CD8-positive, alpha-beta memory T cell (primary cell): Measurements from ENCODE around the gene PACS2. TPM values are rescaled to one million over a fixed set of nuclear protein-coding genes. Genes with fewer than 3 reads are reported as not detected.

ENCODE experiments used
- CTCF ChIA-PET: fragments of 350-600 bp; sonication (Branson Sonifier 250); formaldehyde crosslinking; loops from one replicate; lab custom pipeline; 2021; ENCODE audit warnings: antibody characterized with exemption; lab: Charles Lee
- POLR2A ChIA-PET: fragments of 350-600 bp; sonication (Branson Sonifier 250); formaldehyde crosslinking; loops from one replicate; lab custom pipeline; 2021; ENCODE audit warnings: antibody characterized with exemption; lab: Charles Lee
- DNase-seq, 5 donors: peaks; one replicate each; pipeline versions ENCODE4 v3.0.0 to v3.0.0-alpha.2; 2020 to 2022; ENCODE audit warnings: mixed read lengths in 1 of 5
- H3K27ac ChIP-seq: one replicate; pipeline ENCODE4 v1.7.0; 2013; ENCODE audit warnings: low read depth, mild to moderate bottlenecking, low read length, moderate library complexity
- H3K27me3 ChIP-seq: 2 replicates; pipeline ENCODE4 v1.7.0; 2013; ENCODE audit warnings: low read length, mild to moderate bottlenecking; ENCODE audit not compliant: insufficient read depth, poor library complexity, severe bottlenecking
- H3K36me3 ChIP-seq: 2 replicates; pipeline ENCODE4 v1.7.0; 2013; ENCODE audit warnings: mild to moderate bottlenecking, low read length, moderate library complexity; ENCODE audit not compliant: insufficient read depth
- H3K4me1 ChIP-seq: 2 replicates; pipeline ENCODE4 v1.7.0; 2013; ENCODE audit warnings: mild to moderate bottlenecking, low read length, moderate library complexity; ENCODE audit not compliant: insufficient read depth
- H3K4me3 ChIP-seq: 2 replicates; pipeline ENCODE4 v1.7.0; 2013; ENCODE audit warnings: mild to moderate bottlenecking, low read length
- H3K9me3 ChIP-seq: 2 replicates; pipeline ENCODE4 v1.7.0; 2013; ENCODE audit warnings: mild to moderate bottlenecking, low read length
- H3K27ac Mint-ChIP-seq, 8 donors: one replicate each; pipeline ENCODE4 v1.8.0; 2020 to 2021; ENCODE audit warnings: mixed read lengths in 8 of 8, mild to moderate bottlenecking in 6 of 8, inconsistent platforms in 3 of 8, moderate library complexity in 3 of 8
- H3K27me3 Mint-ChIP-seq, 2 donors: one replicate each; pipeline ENCODE4 v1.8.0; 2020 to 2021; ENCODE audit warnings: mixed read lengths in 2 of 2, mild to moderate bottlenecking in 1 of 2, moderate library complexity in 1 of 2
- H3K36me3 Mint-ChIP-seq, 3 donors: one replicate each; pipeline ENCODE4 v1.8.0; 2020 to 2021; ENCODE audit warnings: mixed read lengths in 3 of 3, inconsistent platforms in 1 of 3, mild to moderate bottlenecking in 1 of 3
- H3K4me1 Mint-ChIP-seq, 3 donors: one replicate each; pipeline ENCODE4 v1.8.0; 2020 to 2021; ENCODE audit warnings: mixed read lengths in 3 of 3, inconsistent platforms in 1 of 3, mild to moderate bottlenecking in 1 of 3
- H3K4me3 Mint-ChIP-seq, 7 donors: one replicate each; pipeline ENCODE4 v1.8.0; 2020 to 2021; ENCODE audit warnings: mixed read lengths in 7 of 7, mild to moderate bottlenecking in 6 of 7, moderate library complexity in 4 of 7, inconsistent platforms in 2 of 7
- H3K9me3 Mint-ChIP-seq, 5 donors: one replicate each; pipeline ENCODE4 v1.8.0; 2020 to 2022; ENCODE audit warnings: mixed read lengths in 5 of 5, mild to moderate bottlenecking in 3 of 5, moderate library complexity in 2 of 5, inconsistent platforms in 1 of 5
- polyA plus RNA-seq: library from polyadenylated mRNA; unstranded; fragments of 300-500 nt; fragmentation: Illumina TruSeq; gene quantifications from one replicate; pipeline ENCODE4 v1.2.3, GENCODE V29; 2021
- total RNA-seq, 2 experiments: library from RNA; stranded (reverse); gene quantifications; one replicate each; pipeline ENCODE4 v1.2.3, GENCODE V29; 2021

Gene PACS2
- total and polyA plus RNA-seq, 3 experiments from 2014 or later = 6.5 to 32.9 (median 31.0) TPM

GRCh38 chr14:105439179-105439578, 124.6 kb downstream of the PACS2 start:
- no peak overlapping the region for H3K27ac Mint-ChIP-seq
- no peak for DNase-seq
- Histone ChIP-seq H3K9me3 (no peaks in the 10 kb centered on the region), H3K4me1 (no peaks in the 10 kb centered on the region), H3K27me3 (no peaks in the 10 kb centered on the region), H3K4me3 (no peak overlapping the region), H3K36me3 (no peaks in the 10 kb centered on the region), H3K27ac (no peak overlapping the region)
- H3K27me3 Mint-ChIP-seq = no peaks in the 10 kb centered on the region
- peaks cover 12 to 20% (median 17%) of the 10 kb centered on the region in 3 donors for H3K4me1 Mint-ChIP-seq
- ChIA-PET POLR2A (no interaction called here), CTCF (no interaction called here)
- H3K4me3 Mint-ChIP-seq = no peak overlapping the region
- no peaks in the 10 kb centered on the region for H3K9me3 Mint-ChIP-seq
- H3K36me3 Mint-ChIP-seq = peaks cover 0 to 23% (median 4%) of the 10 kb centered on the region in 3 donors

- H3K9me3 Mint-ChIP-seq = no peaks in the 10 kb centered on the region
- H3K9me3 ChIP-seq = no peaks in the 10 kb centered on the region
- ChIA-PET POLR2A (no interaction called here), CTCF (no interaction called here)
- no peak overlapping the region for H3K27ac ChIP-seq
- no peak overlapping the region for H3K27ac Mint-ChIP-seq
- H3K4me1 ChIP-seq = no peaks in the 10 kb centered on the region
- H3K4me3 ChIP-seq = no peak overlapping the region
- no peak overlapping the region for H3K4me3 Mint-ChIP-seq
- H3K4me1 Mint-ChIP-seq = peaks cover 10 to 17% (median 14%) of the 10 kb centered on the region in 3 donors
- H3K36me3 Mint-ChIP-seq = peaks cover 0 to 23% (median 4%) of the 10 kb centered on the region in 3 donors
- DNase-seq = no peak
- no peaks in the 10 kb centered on the region for H3K36me3 ChIP-seq
- H3K27me3 Mint-ChIP-seq = no peaks in the 10 kb centered on the region
- H3K27me3 ChIP-seq = no peaks in the 10 kb centered on the region
Measured at GRCh38 chr14:105439710-105440553, 125.4 kb downstream of the PACS2 start.

GRCh38 chr14:105440554-105440900, 126.0 kb downstream of the PACS2 start:
- H3K9me3 ChIP-seq = no peaks in the 10 kb centered on the region
- POLR2A ChIA-PET = no interaction called here
- no peaks in the 10 kb centered on the region for H3K27me3 ChIP-seq
- H3K9me3 Mint-ChIP-seq = no peaks in the 10 kb centered on the region
- no peaks in the 10 kb centered on the region for H3K27me3 Mint-ChIP-seq
- peaks cover 7 to 13% (median 8%) of the 10 kb centered on the region in 3 donors for H3K4me1 Mint-ChIP-seq
- H3K36me3 Mint-ChIP-seq = peaks cover 0 to 22% (median 4%) of the 10 kb centered on the region in 3 donors
- H3K4me3 ChIP-seq = no peak overlapping the region
- CTCF ChIA-PET = no interaction called here
- DNase-seq = no peak
- H3K27ac ChIP-seq = no peak overlapping the region
- H3K4me3 Mint-ChIP-seq = no peak overlapping the region
- H3K27ac Mint-ChIP-seq = no peak overlapping the region
- H3K36me3 ChIP-seq = no peaks in the 10 kb centered on the region
- H3K4me1 ChIP-seq = no peaks in the 10 kb centered on the region

- Mint-ChIP-seq H3K27me3 (no peaks in the 10 kb centered on the region), H3K27ac (no peak overlapping the region), H3K4me1 (peaks cover 4 to 9% (median 6%) of the 10 kb centered on the region in 3 donors), H3K9me3 (no peaks in the 10 kb centered on the region), H3K4me3 (no peak overlapping the region), H3K36me3 (peaks cover 0 to 20% (median 4%) of the 10 kb centered on the region in 3 donors)
- DNase-seq = no peak
- ChIA-PET POLR2A (no interaction called here), CTCF (no interaction called here)
- H3K4me1 ChIP-seq = no peaks in the 10 kb centered on the region
- H3K36me3 ChIP-seq = no peaks in the 10 kb centered on the region
- H3K9me3 ChIP-seq = no peaks in the 10 kb centered on the region
- no peak overlapping the region for H3K4me3 ChIP-seq
- H3K27me3 ChIP-seq = no peaks in the 10 kb centered on the region
- no peak overlapping the region for H3K27ac ChIP-seq
Measured at GRCh38 chr14:105440992-105441391, 126.4 kb downstream of the PACS2 start.

GRCh38 chr14:105442125-105442524, 127.6 kb downstream of the PACS2 start:
- Histone ChIP-seq H3K4me1 (no peaks in the 10 kb centered on the region), H3K27me3 (no peaks in the 10 kb centered on the region), H3K27ac (no peak overlapping the region), H3K36me3 (no peaks in the 10 kb centered on the region), H3K9me3 (no peaks in the 10 kb centered on the region), H3K4me3 (no peak overlapping the region)
- peaks cover 0 to 4% (median 3%) of the 10 kb centered on the region in 3 donors for H3K4me1 Mint-ChIP-seq
- no peak overlapping the region for H3K27ac Mint-ChIP-seq
- no peaks in the 10 kb centered on the region for H3K9me3 Mint-ChIP-seq
- ChIA-PET POLR2A (no interaction called here), CTCF (no interaction called here)
- DNase-seq = no peak
- H3K4me3 Mint-ChIP-seq = no peak overlapping the region
- H3K36me3 Mint-ChIP-seq = peaks cover 0 to 18% (median 2%) of the 10 kb centered on the region in 3 donors
- no peaks in the 10 kb centered on the region for H3K27me3 Mint-ChIP-seq

- Mint-ChIP-seq H3K36me3 (peaks cover 0 to 18% (median 2%) of the 10 kb centered on the region in 3 donors), H3K27me3 (no peaks in the 10 kb centered on the region), H3K4me3 (no peak overlapping the region), H3K4me1 (peaks cover 0 to 4% (median 3%) of the 10 kb centered on the region in 3 donors), H3K9me3 (no peaks in the 10 kb centered on the region), H3K27ac (no peak overlapping the region)
- no peaks in the 10 kb centered on the region for H3K4me1 ChIP-seq
- no peak for DNase-seq
- H3K27ac ChIP-seq = no peak overlapping the region
- no peaks in the 10 kb centered on the region for H3K27me3 ChIP-seq
- no peaks in the 10 kb centered on the region for H3K9me3 ChIP-seq
- H3K36me3 ChIP-seq = no peaks in the 10 kb centered on the region
- ChIA-PET POLR2A (no interaction called here), CTCF (no interaction called here)
- no peak overlapping the region for H3K4me3 ChIP-seq
Measured at GRCh38 chr14:105442834-105443233, 128.3 kb downstream of the PACS2 start.

- Histone ChIP-seq H3K36me3 (no peaks in the 10 kb centered on the region), H3K27me3 (no peaks in the 10 kb centered on the region), H3K4me1 (no peaks in the 10 kb centered on the region), H3K4me3 (no peak overlapping the region), H3K9me3 (no peaks in the 10 kb centered on the region), H3K27ac (no peak overlapping the region)
- Mint-ChIP-seq H3K4me1 (peaks cover 0 to 4% (median 3%) of the 10 kb centered on the region in 3 donors), H3K27me3 (no peaks in the 10 kb centered on the region), H3K36me3 (peaks cover 0 to 14% (median 2%) of the 10 kb centered on the region in 3 donors), H3K4me3 (no peak overlapping the region), H3K9me3 (no peaks in the 10 kb centered on the region), H3K27ac (no peak overlapping the region)
- DNase-seq = no peak
- ChIA-PET POLR2A (no interaction called here), CTCF (no interaction called here)
Measured at GRCh38 chr14:105444859-105445258, 130.3 kb downstream of the PACS2 start.

GRCh38 chr14:105445290-105445689, 130.7 kb downstream of the PACS2 start:
- POLR2A ChIA-PET = no interaction called here
- no peaks in the 10 kb centered on the region for H3K27me3 ChIP-seq
- CTCF ChIA-PET = no interaction called here
- H3K27me3 Mint-ChIP-seq = no peaks in the 10 kb centered on the region
- H3K9me3 Mint-ChIP-seq = no peaks in the 10 kb centered on the region
- peaks cover 0 to 4% (median 3%) of the 10 kb centered on the region in 3 donors for H3K4me1 Mint-ChIP-seq
- H3K4me3 ChIP-seq = no peak overlapping the region
- no peaks in the 10 kb centered on the region for H3K4me1 ChIP-seq
- peaks cover 0 to 17% (median 2%) of the 10 kb centered on the region in 3 donors for H3K36me3 Mint-ChIP-seq
- H3K4me3 Mint-ChIP-seq = no peak overlapping the region
- no peak overlapping the region for H3K27ac Mint-ChIP-seq
- no peaks in the 10 kb centered on the region for H3K9me3 ChIP-seq
- DNase-seq = no peak
- H3K27ac ChIP-seq = no peak overlapping the region
- no peaks in the 10 kb centered on the region for H3K36me3 ChIP-seq
